GM18505 (cell line): Measurements from ENCODE around the gene MED25.

Experiments used
- ATAC-seq: cut with Tn5 transposase; IDR thresholded peaks from one replicate; pipeline ENCODE4 v1.9.1; 2021; ENCODE audit not compliant: unreplicated experiment
- POLR2A ChIP-seq: IDR thresholded peaks from 4 replicates; pipeline ENCODE4 v1.6.1; 2011; ENCODE audit warnings: borderline replicate concordance; ENCODE audit not compliant: insufficient read depth, insufficient read length; ENCODE audit errors: extremely low read depth

MED25 gene

DNA sequence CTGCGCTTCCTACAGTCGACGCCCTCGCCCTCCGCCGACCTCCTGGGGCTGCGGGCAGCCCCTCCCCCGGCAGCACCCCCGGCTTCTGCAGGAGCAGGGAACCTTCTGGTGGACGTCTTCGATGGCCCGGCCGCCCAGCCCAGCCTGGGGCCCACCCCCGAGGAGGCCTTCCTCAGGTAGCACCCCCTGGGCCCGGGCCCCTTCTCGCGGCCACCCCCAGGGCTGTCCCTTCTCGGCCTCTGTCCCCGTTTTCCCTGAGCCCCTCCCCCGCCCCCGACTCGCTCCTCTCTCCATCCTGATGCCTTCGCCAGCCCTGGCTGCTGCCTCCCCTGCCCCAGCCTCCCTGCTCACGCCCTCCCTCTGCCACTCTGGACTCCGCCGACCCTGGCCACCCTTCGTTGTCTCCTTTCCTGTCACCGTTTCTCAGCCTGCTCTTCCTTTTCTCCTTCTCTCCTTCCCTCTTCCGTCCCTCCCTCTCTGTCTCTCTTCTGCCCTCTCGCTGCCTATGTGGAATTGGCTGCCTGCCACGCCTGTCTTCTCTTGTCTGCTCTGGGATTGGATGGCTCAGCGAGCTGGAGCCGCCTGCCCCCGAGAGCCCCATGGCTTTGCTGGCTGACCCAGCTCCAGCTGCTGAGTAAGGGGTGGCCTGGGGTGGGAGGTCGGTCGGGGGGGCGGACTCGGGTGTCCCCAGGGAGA, 16.0 kb upstream of the MED25 start:
- no peak for TF ChIP-seq POLR2A
- ATAC-seq: no peak

DNA sequence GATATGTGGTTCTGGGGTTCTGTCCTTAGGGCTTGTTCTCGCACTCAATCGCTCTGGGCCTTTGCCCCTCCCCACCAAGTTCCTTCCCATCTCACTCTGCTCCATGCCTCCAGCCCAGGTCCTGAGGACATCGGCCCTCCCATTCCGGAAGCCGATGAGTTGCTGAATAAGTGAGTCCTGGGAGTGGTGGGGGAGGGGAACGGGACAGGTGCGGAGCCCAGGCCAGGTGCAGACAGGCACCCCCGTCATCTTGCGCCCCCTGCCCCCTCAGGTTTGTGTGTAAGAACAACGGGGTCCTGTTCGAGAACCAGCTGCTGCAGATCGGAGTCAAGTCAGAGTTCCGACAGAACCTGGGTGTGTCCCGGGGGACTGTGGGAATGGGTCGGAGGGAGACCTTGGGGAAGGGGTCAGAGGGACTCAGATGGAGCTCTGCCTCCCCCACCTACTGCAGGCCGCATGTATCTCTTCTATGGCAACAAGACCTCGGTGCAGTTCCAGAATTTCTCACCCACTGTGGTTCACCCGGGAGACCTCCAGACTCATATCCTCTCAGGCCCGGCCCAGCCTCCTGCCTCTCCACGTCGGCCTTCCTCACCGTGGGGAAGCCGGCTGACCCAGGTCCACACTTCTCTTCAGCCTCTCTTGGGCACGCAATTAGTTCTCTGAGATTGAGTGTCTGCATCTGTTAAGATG, 15.1 kb upstream of the MED25 start:
- ATAC-seq: no peak
- no peak for TF ChIP-seq POLR2A

DNA sequence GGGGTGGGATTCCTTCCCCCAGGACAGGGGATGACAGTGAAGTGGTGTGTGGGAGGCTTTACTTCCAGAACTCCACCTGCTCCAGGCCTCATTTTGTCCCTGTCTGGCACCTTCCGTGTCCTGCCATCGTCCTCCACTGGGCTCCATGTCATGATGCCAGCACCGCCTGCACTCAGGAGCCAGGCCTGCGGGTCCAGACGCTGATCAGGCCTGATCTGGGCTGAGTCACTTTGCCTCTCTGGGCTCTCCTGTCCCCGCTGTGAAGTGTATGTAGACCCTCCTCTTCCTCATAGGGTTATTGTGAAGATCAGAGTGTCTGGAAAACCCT, 14.6 kb upstream of the MED25 start:
- no peak for TF ChIP-seq POLR2A

DNA sequence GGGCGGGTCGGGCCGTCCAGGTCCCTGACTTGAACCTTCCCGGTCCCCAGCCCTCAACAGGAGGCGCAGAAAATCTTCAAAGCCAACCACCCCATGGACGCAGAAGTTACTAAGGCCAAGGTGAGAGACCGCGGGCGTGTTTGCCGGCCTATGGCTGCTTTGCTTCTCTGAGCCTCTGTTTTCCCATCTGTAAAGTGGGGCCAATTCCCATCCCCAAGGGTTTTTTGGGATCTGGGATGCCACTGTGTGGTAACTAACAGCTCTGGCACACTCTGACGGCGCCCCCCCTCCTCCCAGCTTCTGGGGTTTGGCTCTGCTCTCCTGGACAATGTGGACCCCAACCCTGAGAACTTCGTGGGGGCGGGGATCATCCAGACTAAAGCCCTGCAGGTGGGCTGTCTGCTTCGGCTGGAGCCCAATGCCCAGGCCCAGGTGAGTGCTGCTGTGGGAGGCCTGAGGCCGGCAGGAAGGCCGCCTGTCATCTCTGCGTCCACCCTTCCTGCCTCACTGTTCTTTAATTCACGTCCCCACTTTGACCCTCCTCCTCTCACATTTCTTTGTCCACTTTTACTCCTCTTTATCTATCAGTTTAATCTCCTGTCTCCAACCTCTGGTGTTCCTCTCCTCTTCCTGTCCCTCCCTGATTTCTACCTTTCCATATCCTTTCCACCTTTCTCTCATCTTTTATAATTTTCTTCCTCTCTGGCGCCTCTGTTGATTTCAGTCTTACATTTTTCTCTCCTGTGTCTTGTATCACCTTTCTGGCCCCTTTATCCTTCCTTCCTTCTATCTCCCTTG, 12.1 kb upstream of the MED25 start:
- ATAC-seq: no peak
- no peak for TF ChIP-seq POLR2A

More for the DNA sequence above, 14.6 kb upstream of the MED25 start:
- no peak for ATAC-seq

DNA sequence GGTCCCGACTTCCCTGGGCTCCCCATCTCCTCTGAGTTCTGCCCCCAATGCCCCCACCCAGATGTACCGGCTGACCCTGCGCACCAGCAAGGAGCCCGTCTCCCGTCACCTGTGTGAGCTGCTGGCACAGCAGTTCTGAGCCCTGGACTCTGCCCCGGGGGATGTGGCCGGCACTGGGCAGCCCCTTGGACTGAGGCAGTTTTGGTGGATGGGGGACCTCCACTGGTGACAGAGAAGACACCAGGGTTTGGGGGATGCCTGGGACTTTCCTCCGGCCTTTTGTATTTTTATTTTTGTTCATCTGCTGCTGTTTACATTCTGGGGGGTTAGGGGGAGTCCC, 11.5 kb upstream of the MED25 start:
- ATAC-seq: no peak
- TF ChIP-seq POLR2A: no peak

DNA sequence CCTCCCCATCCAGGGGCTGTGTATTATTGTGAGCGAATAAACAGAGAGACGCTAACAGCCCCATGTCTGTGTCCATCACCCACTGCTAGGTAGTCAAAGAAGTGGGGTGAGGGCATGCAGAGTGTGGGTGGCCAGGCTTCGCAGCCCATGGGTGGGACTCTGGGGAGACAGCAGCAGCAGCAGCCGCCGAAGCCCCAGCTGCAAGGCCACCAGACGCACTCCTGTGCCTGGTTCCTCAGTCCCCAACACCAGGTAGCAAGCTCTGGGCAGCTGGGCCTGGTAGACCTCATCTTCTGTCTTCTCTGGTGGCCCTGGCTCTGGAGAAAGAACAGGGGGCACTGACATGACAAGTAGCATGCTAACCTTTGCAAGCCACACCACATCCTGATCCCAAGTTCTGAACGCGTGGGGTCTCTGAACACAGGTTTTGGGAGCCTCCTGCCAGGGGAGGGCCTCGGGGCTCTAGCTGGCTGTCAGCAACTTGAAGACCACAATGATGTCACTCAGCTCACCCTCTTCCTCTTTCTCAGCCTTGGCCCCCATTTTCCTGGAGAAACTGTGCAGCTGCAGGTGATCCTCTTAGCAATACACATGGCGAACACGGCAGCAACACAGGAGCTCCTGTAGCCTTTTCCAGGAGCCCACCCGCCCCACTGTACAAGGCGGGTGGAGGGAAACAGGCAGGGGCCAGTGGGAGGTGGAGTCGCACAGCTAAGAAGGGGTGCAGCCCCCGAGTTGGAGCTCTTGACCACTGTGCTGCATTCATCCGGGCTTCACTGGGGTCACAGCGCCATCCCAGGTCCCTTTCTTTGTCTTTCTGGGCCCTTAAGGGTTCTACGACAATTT, 10.8 kb upstream of the MED25 start:
- ATAC-seq: no peak
- TF ChIP-seq POLR2A: no peak

DNA sequence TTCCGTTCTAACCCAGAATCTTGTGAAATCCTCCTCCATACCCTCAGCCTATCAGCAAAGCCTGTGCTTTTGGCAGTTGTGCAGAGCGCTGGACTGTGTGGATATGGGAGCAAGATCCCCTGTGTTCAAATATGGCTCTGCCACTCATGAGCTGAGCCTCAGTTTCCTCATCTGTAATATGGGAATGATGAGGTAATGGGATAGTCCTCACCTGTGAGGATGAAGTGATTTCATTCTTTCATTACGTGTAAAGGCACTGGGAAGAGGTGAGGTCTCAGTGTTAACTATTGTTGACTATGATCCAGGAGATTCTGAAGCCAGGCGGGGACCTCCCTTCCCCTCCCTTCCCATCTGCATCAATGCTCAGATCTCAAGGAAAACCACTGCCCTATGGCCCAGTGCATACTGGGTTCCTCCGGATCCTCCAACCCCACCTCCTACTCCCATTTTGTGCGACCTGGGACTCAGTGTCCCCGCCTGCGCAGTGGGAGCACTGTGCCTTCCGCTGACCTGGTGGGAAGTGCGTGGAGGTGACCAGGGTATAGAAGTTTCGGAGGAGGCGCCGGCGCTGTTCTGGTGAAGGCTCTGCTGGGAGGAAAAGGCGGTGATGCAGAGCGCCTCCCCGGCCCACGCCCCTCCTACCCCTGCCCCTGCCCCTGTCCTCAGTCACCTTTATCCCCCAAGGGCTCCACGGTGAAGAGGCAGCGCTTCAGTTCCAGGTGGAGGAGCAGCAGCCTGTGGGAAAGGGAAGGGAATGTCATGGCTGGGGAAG, 10.0 kb upstream of the MED25 start:
- no peak for ATAC-seq
- no peak for TF ChIP-seq POLR2A

DNA sequence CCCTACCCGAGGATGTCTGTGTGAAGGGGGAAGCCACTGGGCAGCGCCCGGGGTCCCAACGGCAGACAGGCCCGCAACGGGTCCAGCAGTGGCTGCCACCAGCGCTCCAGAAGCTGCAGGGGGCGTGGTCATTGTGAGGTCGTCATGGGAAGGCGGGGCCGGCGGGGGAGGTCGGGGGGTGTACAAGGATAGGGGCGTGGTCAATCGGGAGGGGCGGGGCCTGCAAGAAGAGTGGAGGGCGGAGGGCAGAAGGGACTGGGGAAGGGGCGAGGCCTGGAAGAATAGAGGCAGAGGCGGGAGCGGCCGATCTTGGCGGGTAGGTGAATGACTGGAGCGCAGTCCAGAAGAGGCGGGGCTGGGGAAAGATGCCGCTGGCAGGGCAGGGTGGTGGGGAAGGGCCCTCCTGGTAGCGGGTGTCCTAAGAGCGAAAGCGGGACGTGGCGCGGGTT, 9.4 kb upstream of the MED25 start:
- no peak for TF ChIP-seq POLR2A
- ATAC-seq: no peak

DNA sequence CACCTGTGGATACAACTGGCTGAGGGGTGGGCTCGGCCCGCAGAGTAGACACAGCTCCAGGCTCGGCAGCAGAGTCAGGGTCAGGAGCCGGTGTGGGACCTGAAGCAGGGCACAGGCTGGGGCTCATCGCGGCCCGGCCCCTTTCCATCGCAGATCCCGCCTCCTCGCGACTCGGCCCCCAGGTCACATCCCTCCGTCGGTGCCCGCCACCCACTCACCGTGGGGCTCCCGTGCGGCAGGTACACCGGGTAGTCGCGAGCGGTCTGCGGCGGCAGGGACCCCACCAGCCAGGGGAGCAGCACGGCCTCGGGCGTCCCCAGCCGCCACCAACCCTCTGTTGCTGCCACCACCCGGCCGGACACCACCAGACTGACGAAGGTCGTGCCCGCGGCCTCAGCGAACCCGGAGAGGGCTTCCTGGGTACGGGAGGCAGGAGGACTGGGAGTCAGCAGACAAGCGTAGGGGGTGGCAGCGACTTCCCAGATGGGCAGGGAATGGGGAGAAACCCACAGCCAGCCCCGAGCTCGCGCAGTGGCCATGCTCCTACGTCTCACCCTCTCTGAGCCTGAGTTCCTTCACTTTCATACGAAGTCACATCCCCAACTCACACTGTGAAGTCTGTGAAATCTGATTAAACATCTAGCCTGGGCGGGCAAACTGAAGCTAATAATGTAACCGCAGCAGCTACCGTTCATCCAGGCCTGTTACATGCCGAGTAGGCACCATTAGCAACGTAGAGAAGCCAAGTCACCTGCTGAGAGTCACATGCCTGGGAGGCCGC, 8.7 kb upstream of the MED25 start:
- TF ChIP-seq POLR2A: no peak

DNA sequence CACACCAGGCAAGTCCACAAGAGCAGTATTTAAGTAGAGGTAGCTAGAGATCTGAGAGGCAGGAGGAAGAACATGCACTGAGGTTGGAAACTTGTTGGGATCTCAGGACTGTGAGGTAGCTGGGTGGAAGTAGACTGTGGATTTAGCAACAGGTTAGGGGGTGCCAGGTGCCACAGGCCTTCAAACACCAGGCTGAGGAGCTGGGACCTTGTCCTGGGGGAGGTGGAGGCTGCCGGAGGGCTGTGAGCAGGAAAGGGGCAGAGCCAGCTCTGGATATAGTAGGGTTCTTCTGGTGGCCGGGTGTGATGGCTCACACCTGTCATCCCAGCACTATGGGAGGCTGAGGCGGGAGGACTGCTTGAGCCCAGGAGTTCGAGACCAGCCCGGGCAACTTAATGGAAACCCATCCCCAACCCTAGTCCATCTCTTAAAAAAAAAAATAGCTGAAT, 8.1 kb upstream of the MED25 start:
- no peak for ATAC-seq
- no peak for TF ChIP-seq POLR2A

More for the DNA sequence above, 8.7 kb upstream of the MED25 start:
- no peak for ATAC-seq

DNA sequence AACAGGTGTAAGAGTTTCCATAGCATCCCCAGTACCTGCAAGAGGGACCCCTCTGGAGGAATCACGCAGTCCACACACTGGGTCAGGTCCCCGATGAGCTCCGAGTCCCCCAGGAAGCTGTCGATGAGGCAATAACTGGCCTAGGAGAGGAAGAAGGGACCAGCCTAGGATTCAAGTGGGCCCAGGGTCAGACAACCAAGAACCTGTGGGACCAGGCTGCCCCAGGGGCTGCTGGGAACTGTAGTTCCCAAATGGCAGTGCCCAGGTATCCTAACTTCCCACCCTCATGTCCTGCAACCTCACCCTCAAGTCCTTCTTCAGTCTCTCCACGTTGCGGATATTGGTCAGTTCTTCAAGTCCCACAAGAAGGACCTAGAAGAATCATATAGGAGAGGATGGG, 6.8 kb upstream of the MED25 start:
- TF ChIP-seq POLR2A: no peak
- no peak for ATAC-seq
